Measurements from ENCODE around the gene JDP2. TPM values are rescaled to one million over a fixed set of nuclear protein-coding genes. Genes with fewer than 3 reads are reported as not detected.

JDP2 gene, protein sequence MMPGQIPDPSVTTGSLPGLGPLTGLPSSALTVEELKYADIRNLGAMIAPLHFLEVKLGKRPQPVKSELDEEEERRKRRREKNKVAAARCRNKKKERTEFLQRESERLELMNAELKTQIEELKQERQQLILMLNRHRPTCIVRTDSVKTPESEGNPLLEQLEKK
- 47.9 and 64.7 TPM in 2 replicates for total RNA-seq

DNA sequence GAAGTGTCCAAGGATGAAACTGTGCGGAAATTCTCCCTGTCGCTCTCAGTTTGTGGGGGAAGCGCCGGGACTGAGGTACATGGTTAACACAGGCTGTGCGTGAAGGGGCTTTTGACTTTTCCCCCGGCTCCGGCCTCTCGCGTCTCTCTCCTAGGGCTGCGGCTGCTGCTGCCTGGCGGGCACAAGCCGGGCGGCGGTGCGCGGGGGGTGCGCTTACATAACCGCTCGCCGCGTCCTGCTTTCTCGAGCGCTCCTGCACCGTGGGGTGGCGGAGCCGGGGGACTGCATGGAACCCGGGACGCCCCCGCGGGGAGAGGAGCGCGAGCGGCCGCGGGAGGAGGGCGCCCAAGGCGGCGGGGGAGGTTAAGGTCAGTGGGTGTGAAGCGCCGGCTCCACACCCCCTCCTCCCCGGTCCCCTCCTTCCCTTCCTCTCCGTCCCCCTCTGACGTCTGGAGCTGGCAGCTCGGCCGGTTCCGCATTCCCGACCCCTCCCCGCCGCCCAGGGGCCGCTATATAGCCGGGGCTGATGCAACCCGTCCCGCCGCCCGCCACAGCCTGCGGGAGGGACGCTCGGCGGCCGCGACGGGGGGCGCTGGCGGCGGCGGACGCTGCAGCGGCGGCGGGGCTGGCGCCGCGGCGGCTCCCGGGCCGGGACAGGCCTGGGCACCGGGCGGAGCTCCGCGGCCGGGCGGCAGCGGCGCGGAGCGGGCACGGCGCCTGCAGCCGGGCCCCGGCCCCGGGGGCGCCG lies at the start of gene JDP2:
JDP2 (plus strand) TSS at position 541 of the 748 bp plus-strand sequence. CDS start 9,899 bp downstream, outside the sequence.

DNA sequence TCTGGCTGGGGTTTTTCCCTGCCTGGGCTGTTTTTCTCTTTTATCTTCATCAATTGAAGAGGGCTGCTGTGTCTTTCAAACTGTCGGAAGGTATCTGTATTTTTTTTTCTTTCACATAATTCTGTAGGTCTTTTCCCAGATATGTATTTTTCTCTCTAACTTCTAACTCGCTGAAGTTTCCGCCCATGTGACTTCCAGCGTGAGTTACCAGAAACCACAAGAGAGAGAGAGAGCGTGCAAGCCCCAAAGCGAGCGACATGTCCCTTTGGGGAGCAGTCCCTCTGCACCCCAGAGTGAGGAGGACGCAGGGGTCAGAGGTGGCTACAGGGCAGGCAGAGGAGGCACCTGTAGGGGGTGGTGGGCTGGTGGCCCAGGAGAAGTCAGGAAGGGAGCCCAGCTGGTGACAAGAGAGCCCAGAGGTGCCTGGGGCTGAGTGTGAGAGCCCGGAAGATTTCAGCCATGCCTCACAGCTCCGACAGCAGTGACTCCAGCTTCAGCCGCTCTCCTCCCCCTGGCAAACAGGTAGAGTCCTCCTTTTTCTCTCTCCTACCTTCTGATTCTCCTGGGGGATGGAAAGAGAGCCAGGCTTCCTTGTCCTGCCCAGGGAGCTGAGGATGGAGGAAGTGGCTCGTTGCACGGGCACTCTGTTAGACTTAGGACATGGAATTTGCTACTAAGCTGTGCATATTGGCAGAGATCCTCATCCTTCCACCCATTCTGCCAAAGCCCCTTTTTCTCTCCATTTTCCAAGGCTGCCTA lies 94.6 kb downstream of the JDP2 start, which contains the start of gene BATF:
BATF (plus strand) TSS at position 246 of the 759 bp plus-strand sequence; CDS start at position 460, 214 bp downstream.

Other genes starting within 250 kb of the JDP2 start
- 195 and 1,041 TPM in 2 replicates for gene FOS, start 149.2 kb upstream of the JDP2 start, total RNA-seq
- gene BATF, start 94.4 kb downstream of the JDP2 start, total RNA-seq: 7.5 and 7.7 TPM in 2 replicates
- gene FLVCR2, start 150.6 kb downstream of the JDP2 start, total RNA-seq: 4.7 and 14.3 TPM in 2 replicates
- 5.1 and 12.6 TPM in 2 replicates for gene ERG28, start 232.9 kb downstream of the JDP2 start, total RNA-seq
- gene TTLL5, start 233.2 kb downstream of the JDP2 start, total RNA-seq: 29.3 and 42.4 TPM in 2 replicates

Measured in placental epithelial cell (primary cell).